Neural cell (in vitro differentiated cells): ENCODE data around the gene SAV1.

Experiments
- EP300 ChIP-seq: fragments of 450-650 bp; conservative IDR thresholded peaks from 2 replicates; pipeline ENCODE4 v1.6.1; 2014; ENCODE audit warnings: antibody characterized with exemption, mild to moderate bottlenecking, moderate library complexity; ENCODE audit not compliant: poor library complexity, severe bottlenecking
- EZH2 ChIP-seq: fragments of 200-600, 300-800 bp; shearing (Covaris generic), sonication (generic); IDR thresholded peaks from 2 replicates; pipeline ENCODE4 v1.6.1; 2014; ENCODE audit warnings: antibody characterized with exemption, low read length, borderline replicate concordance, mild to moderate bottlenecking; ENCODE audit not compliant: insufficient read depth, poor library complexity, severe bottlenecking
- MXI1 ChIP-seq: fragments of 450-650 bp; conservative IDR thresholded peaks from 2 replicates; pipeline ENCODE4 v1.6.1; 2014; ENCODE audit warnings: antibody characterized with exemption, mild to moderate bottlenecking; ENCODE audit not compliant: poor library complexity, severe bottlenecking
- POLR2AphosphoS5 ChIP-seq: IDR thresholded peaks from 2 replicates; pipeline ENCODE4 v1.6.1; 2012
- RAD21 ChIP-seq: fragments of 450-650 bp; conservative IDR thresholded peaks from 2 replicates; pipeline ENCODE4 v1.6.1; 2014; ENCODE audit warnings: antibody characterized with exemption, mild to moderate bottlenecking, moderate library complexity
- SMC3 ChIP-seq: fragments of 450-650 bp; conservative IDR thresholded peaks from 2 replicates; pipeline ENCODE4 v1.6.1; 2014; ENCODE audit warnings: antibody characterized with exemption, mild to moderate bottlenecking, moderate library complexity; ENCODE audit not compliant: poor library complexity
- TAF1 ChIP-seq: IDR thresholded peaks from 2 replicates; pipeline ENCODE4 v1.6.1; 2012; ENCODE audit warnings: low read depth
- TF ChIP-seq, protein P1 (sequence below): fragments of 450-650 bp; IDR thresholded peaks from 2 replicates; pipeline ENCODE4 v1.5.1; 2014; ENCODE audit warnings: antibody characterized with exemption, mild to moderate bottlenecking, moderate library complexity; ENCODE audit not compliant: poor library complexity, severe bottlenecking
- TF ChIP-seq, protein P2 (sequence below): IDR thresholded peaks from 2 replicates; pipeline ENCODE4 v1.6.1; 2012; ENCODE audit warnings: borderline replicate concordance

DNA sequence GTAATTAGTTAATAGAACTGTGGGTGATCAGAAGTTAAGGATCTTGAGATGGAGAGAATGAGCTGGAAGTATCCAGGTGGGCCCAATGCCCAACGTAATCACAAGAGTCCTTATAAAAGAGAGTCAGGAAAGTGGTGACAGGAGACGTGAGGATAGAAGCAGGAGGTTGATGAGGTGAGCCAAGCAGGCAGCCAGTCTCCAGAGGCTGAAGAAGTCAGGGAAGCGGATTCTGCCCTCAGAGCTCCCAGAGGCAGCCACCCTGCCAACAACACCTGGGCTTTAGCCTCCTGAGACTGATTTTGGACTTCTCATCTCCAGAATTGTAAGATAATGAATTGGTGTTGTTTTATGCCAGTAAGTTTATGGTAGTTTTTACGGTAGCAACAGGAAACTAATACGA is 10.1 kb upstream of the SAV1 start:
- TF ChIP-seq, protein P1, sequence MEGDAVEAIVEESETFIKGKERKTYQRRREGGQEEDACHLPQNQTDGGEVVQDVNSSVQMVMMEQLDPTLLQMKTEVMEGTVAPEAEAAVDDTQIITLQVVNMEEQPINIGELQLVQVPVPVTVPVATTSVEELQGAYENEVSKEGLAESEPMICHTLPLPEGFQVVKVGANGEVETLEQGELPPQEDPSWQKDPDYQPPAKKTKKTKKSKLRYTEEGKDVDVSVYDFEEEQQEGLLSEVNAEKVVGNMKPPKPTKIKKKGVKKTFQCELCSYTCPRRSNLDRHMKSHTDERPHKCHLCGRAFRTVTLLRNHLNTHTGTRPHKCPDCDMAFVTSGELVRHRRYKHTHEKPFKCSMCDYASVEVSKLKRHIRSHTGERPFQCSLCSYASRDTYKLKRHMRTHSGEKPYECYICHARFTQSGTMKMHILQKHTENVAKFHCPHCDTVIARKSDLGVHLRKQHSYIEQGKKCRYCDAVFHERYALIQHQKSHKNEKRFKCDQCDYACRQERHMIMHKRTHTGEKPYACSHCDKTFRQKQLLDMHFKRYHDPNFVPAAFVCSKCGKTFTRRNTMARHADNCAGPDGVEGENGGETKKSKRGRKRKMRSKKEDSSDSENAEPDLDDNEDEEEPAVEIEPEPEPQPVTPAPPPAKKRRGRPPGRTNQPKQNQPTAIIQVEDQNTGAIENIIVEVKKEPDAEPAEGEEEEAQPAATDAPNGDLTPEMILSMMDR: no peak
- no peak for TF ChIP-seq RAD21
- TF ChIP-seq, protein P2, sequence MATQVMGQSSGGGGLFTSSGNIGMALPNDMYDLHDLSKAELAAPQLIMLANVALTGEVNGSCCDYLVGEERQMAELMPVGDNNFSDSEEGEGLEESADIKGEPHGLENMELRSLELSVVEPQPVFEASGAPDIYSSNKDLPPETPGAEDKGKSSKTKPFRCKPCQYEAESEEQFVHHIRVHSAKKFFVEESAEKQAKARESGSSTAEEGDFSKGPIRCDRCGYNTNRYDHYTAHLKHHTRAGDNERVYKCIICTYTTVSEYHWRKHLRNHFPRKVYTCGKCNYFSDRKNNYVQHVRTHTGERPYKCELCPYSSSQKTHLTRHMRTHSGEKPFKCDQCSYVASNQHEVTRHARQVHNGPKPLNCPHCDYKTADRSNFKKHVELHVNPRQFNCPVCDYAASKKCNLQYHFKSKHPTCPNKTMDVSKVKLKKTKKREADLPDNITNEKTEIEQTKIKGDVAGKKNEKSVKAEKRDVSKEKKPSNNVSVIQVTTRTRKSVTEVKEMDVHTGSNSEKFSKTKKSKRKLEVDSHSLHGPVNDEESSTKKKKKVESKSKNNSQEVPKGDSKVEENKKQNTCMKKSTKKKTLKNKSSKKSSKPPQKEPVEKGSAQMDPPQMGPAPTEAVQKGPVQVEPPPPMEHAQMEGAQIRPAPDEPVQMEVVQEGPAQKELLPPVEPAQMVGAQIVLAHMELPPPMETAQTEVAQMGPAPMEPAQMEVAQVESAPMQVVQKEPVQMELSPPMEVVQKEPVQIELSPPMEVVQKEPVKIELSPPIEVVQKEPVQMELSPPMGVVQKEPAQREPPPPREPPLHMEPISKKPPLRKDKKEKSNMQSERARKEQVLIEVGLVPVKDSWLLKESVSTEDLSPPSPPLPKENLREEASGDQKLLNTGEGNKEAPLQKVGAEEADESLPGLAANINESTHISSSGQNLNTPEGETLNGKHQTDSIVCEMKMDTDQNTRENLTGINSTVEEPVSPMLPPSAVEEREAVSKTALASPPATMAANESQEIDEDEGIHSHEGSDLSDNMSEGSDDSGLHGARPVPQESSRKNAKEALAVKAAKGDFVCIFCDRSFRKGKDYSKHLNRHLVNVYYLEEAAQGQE: no peak
- no peak for TF ChIP-seq POLR2AphosphoS5
- TF ChIP-seq EZH2: no peak
- no peak for TF ChIP-seq TAF1
- TF ChIP-seq MXI1: no peak
- TF ChIP-seq SMC3: no peak
- TF ChIP-seq EP300: no peak
